Urothelium cell line (cell line): Measurements from ENCODE around the gene LDLRAD4.
A peak's percentile ranks its signal among the peaks of the same experiment; 100 is the strongest.

ENCODE experiments used
- DNase-seq: peaks from one replicate; pipeline ENCODE4 v3.0.0; 2011; ENCODE audit warnings: low spot score, mixed read lengths
- FAIRE-seq: peaks from 2 replicates; lab custom pipeline; 2011; peaks lifted over from hg19 to GRCh38; lab: Jason Lieb, UNC

LDLRAD4 gene

DNA sequence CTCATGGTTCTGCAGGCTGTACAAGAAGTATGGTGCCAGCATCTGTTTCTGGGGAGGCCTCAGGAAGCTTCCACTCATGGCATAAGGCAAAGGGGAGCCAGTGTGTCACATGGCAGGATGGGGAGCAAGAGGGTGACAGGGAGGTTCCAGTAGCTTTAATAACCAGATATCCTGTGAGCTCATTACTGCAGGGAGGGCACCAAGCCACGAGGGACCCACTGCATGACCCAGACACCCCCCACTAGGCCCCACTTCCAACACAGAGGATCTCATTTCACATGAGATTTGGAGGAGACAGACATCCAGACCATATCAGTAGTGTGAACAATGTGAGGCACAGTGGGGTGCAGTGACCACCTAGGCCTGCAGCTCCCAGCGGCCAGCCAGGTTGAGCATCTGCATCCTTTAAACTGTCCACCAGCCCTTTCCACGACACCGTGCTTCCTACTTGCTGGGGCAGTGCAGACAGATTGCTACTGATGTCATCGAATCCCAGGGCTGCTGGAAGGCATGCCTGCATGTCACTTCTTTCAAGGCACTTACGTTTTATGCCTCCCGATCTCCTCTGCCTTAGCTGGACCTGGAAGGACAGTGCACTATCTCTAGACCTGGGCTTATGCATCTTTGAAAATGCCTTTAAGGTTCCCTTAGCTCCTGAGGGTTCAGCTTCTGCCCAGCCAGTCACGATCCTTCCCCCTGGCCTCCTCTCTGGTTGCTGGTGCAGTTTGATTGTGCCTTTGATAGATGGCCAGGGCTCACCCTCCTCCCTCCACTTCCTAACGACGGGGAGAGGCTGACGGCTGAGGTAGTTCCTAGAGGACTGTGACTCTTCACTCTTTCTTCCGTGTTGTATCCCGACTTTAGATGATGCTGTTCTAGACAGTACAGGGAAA lies 333.5 kb downstream of the LDLRAD4 start:
- FAIRE-seq (peak; percentile 83), DNase-seq (no peak)

DNA sequence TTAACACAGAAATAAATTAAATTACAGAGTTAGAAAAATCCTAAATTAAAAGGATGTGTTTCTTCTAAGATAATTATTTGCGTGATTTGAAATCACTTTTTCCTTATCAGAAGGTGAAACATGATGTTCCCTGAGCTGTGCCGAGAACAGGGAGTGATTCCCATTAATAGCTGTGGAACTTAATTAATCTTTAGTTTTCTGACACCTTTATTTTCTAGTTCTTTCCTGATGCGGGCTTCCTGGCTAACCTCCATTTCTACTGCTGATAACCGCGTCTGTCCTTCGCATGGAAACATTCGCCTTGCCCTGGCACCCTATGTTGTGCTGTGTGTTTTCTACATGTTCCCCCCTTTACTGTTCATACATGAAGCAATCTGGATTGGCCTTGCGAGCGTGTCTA lies 334.9 kb downstream of the LDLRAD4 start:
- DNase-seq (no peak), FAIRE-seq (peak; percentile 84)

DNA sequence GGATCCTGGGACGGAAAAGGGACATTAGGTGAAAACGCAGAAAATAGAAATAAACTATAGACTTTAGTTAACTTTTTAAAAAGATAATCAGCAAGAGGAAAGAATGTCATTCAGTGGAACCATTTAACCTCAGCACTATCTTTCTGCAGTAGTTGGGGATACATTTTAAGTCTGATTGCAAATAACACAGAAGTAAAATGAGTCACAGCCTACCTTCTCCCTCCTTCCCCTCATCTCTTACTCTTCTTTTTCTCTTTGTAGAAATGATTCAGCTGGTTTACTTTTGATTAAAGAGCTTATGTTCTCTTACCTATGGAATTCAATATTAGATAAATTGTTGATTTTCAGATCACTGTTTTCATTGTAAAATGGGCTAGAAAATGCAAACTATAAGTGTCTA lies 336.6 kb downstream of the LDLRAD4 start:
- FAIRE-seq = peak; percentile 78

DNA sequence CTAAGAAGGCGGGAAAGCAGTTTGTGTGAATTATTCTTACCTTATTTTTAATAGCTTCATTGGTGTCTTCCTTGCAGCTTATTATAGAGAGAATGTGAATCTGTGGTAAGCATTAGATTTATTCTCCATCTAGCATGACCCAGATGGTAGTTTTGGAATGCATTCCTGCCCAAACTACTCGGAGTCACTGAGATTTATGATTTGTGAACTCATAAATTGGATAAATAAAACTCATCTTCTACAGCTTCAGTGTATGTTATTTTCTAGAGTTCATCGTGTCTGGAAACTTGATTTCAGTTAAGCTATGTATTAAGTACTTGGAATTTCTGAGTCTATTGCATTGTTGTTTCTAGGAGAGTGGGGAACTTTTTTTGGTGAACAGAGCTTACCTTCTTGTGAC lies 337.3 kb downstream of the LDLRAD4 start:
- FAIRE-seq = no peak
- DNase-seq = no peak

More for the DNA sequence above, 336.6 kb downstream of the LDLRAD4 start:
- no peak for DNase-seq

DNA sequence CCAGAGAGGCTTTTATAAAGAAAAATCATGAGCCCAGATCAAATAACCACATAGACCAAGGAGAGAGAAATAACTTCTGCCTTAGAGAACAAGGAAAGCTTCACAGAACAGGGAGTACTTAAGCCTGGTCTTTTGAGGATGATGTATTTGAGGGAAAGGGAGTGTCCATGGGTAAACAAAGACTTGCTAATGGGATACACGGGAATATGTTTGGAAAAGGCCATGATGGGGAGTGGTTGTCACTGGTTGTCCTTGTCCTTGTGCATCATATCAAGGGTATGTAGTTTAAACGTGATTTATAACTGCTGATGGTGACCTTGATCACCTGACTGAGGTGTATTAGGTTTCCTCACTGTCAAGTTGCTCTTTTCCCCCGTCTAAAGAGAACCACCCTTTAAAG lies 337.9 kb downstream of the LDLRAD4 start:
- FAIRE-seq (peak; percentile 99), DNase-seq (no peak)

DNA sequence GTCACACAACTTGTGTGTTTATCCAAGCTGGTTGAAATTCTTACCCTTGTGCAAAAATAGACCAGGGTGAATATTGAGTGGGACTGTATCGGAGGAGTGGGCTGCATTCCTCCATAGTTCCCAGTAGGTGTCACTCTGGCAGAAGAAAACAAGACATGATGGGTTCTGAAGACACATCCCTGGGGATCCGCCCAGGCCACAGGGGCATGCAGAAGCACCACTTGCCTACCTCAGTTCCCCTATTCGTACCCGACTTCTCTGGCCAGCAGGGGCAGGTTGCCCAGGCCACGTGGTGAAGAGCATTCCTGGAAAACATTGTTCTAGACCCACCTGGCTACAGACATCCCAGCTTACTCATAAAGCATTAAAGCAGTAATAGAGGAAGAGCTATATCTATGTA lies 339.6 kb downstream of the LDLRAD4 start:
- peak; percentile 99 for FAIRE-seq

DNA sequence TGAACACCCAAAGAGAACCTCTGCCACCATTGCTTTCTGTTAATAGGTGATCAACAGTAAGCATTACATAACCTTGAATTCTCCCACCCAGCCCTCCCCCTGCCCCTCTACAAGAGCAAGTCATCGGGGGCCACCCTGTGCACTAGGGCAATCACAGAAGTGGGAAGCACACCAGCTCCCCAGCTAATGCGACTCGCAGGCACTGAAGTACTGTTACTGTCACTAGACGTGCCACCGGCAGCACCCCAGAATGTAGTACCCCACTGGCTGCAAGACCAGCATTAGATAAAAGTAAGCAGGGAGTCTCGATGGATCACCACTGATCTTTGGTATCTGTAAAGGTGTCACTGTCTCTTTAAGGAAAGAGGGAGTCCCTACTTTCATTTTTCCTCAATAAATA lies 340.2 kb downstream of the LDLRAD4 start:
- FAIRE-seq (no peak), DNase-seq (no peak)

More for the DNA sequence above, 339.6 kb downstream of the LDLRAD4 start:
- DNase-seq = peak; percentile 90

DNA sequence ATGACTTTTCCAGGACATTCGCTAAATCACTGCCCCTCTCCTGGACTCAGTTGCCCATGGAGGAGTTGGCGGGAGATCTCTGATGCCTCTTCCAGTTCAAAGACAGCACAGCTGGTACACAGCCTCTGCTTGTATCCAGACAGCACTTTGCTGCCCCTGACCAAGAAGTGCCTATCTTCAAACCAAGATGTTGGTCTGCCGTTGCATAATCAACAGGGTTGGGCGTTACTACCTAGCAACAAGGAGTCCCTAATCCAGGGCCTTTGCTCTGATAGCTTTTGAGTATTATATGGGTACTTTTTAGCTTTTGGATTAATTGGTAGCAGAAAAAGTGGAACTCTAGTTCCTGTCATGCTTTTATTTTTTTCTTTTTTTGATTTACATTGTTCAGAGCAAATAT lies 341.2 kb downstream of the LDLRAD4 start:
- DNase-seq = no peak
- peak; percentile 74 for FAIRE-seq

DNA sequence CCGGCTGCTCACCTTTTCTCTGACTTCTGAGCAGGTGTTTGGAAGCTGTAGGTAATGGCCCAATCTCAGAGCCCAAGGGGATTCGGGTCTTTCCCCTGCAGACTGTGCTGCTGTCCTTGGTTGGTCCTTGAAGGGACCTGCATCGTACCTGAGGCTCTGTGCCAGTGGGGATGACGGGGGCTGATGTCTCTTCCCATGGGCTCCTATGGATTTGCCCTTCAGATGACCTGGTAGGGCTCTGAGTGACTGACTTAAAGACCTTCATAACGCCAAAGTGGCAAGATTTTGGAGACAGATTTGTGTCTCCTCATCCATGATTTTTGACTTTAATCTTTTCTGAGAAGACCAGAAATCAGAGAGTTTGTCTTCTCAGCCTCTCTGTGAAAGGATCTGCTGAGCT lies 341.7 kb downstream of the LDLRAD4 start:
- DNase-seq (no peak), FAIRE-seq (no peak)

DNA sequence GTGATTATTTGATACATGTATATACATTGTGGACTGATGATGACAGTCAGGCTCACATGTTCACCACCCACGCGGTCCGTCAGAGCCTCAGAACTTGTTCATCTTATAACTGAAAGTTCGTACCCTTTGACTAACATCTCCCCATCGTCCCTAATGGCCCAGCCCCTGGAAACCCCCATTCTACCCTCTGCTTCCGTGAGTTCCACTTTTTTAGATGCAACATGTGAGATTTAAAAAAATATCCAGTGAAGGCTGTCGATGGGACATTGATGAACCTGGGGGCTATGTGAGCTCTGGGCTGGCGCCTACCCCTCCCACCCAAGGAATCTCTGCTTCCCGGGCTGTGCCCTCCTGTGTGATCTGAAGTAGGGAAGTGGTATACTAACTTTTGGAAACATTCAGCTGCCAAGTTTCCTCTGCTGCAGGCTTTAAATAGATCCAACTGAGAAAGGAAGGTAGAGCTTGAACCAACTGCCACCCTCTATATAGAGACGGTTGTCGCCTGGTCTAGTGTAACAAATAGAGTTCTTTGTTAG lies 344.0 kb downstream of the LDLRAD4 start:
- FAIRE-seq = no peak
- DNase-seq = no peak

DNA sequence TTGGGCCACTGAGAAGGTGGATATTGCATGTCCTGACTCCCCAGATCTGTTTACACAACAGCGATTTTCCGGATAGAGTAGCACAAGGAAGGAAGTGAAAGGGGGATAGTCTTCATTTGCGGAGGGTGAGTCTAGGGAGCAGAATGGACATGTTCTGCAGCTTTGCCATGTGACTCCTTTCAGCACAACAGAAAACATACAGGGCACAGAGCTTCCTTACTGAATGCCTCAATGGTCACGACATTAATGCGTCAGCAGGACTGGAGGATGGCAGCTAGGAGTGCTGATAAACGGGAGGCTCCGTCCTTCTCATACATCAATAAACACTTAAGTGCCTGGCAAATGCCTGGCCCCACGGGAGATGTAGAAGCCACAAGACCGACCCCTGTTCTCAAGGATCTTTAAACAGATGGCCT lies 344.8 kb downstream of the LDLRAD4 start:
- FAIRE-seq = peak; percentile 87
- DNase-seq = no peak

DNA sequence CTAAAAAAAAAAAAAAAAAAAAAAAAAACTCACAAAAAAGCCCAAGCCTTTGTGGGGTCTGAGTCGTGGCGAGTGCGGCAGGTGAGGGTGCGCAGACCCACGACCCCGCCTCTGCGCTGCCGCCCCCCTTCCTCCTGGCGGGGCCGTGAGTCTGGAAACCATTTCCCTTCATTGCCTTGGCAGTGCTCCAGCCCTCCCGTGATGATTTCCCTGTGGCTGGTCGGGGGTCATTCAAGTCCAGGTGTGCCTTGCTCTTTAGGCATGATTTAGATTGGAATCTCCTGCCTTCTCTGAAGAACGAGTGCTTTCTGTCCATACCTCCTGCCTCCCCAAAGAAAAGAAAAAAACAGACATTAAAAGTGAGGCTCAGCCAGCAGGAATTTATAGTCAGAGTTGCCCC lies 346.0 kb downstream of the LDLRAD4 start:
- no peak for DNase-seq
- peak; percentile 13 for FAIRE-seq

DNA sequence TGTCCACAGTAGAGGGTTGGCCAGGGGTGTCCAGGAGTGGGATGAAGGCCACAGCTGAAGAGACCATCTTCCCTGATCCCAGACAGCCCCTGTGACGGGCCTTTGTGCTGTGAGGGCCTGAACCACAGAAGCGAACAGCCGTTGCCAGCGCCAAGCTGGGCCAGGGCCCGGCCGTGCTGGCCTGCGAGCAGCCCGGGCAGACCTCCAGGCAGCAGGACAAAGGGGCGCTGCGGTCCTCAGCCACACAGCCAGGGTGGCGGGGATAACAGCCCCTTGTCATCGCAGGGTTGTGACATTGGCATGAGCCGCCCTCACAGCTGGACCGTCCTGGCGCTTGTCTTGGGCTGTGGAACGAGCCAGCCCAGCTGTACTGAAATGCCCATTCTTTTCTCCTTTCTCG lies 346.7 kb downstream of the LDLRAD4 start:
- DNase-seq = no peak
- no peak for FAIRE-seq

DNA sequence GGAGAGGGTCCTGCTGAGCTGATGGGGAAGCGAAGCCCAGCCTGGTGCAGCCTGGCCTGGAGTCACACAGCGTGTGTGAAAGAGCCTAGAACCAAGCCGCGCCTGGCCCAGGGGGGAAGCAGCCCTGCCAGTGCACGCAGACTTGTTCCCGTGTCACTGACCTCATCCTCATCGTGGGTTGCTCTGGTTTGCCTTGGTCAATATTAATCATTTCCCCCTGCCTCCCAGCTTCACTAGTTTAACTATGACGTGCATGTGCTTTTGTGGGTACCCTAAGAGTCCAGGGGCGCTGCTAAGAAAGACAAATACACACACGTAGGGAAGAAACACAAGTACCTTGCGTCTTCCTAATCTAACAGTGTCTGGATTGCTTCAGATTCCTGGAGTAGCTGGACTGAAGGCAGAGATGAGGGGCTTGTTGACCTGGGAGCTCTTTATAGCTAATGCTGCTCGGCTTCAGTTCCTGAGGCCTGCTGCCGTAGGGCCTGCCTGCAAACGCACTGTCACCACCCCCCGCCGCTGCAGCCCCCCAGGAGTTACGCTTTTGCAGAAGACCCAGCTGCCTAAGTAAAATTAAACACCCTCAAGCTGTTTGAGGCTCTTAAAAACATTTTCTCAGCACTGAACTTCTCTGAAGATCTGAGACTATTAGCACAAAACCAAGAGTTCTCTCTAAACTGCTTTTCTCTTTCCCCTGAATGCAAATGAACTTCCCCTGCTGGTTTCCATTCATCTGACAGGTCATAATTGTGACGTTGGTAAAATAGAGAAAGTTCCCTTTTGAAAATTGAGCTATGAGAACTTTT lies 348.6 kb downstream of the LDLRAD4 start:
- FAIRE-seq (peak; percentile 86), DNase-seq (no peak)

DNA sequence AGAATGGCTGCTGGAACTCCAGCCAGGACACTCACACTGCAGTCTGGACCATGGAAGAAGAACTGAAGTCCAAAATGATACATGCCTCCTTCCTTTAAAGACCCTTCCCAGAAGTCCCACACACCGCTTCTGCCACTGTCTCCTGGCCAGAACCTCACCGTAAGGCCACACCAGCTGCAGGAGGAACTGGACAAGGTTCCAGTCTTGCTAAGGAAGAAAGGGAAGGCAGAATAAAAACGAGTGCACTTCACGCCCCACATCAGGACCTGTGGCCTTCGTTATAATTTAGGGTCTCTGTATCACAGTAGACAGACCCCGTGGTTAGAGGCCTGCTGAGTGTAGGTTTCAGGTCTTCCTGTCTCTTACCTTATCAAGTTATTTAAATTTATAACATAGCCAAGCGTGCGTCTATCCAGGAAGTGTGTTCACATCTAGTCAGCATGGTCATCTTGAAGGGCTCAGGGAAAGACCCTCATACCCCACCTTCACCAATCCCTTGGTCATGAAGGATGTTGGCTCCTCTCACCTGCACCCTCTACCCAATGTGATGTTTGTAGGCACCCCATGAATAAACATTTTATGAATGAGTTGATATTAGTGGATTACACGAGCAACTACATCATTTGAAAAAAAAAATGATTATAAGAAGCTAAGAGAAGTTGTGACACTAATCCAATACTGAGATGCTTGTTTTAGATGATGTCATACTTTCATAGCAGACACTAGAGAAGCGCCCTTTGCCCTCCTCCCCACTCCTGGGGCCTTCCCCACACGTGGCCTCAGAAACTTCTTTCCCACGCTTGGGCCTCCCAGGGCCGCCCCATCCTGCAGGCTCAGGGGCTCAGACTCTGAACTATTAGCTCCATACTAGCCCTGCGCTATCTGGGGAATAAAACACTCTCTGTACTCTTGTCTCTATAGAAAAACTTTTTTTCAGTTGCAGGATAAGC lies 350.2 kb downstream of the LDLRAD4 start:
- FAIRE-seq = peak; percentile 48
- no peak for DNase-seq

DNA sequence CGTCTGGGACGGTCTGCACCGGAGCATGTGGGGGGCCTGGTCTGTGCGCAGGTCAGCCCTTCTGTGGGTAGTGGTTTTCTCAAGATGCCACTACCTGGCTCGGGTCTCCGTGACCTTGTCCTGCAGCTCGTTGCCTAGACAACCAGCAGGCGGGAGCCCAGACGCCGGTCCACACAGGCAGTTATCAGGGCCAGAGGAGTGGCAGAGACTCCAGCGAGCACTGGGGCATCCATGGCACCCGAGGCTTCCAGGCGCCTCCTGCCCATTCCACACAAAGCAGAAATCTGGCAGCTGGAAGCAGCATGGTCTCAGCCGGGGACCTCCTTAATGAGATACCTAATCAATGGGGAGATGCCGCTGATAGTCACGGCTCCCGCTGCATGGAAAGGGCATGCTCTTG lies 351.7 kb downstream of the LDLRAD4 start:
- FAIRE-seq = no peak
- no peak for DNase-seq

DNA sequence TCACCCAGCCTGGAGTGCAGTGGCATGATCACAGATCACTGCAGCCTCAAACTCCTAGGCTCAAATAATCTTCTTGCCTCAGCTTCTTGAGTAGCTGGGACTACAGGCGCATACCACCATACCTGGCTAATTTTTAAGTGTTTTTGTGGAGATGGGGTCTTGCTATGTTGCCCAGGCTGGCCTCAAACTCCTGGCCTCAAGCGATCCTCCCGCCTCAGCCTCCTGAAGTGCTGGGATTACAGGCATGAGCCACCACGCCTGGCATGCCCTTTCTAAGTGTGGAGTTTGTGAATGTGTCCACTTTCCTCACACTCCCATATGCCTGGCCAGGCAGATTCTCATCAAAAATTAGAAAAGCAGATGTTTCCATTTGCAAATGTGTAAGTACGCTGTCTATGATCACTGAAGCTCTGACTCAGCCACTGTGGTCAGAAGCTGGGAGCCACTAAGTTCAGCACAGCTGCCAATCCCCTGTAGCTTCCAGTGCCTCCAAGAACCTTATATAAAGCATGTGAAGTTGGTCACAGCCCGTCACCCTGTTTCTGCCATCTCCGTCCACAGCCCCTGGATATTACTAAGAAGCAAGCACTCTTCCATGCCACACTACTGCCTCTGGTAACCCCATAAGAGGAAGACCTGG lies 352.4 kb downstream of the LDLRAD4 start:
- FAIRE-seq = peak; percentile 66

DNA sequence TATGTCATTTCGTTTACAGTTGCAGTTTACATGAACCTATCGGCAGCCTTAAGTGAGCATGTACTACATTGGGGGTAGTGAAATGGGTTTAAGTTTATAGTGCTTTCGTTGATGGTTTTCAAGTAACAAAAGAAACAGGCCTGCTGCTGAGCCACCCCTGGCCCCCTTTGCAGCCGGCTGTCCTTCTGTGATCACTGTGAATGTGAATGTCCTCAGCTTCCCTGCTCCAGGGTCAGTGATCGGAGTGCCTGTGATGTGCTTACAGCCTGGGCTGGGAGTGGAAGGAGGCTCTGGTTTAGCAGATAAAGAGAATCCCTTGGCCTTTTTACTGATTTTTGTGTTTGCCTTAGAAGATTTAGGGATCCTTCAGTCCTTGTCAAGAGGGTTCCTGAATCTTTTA lies 353.6 kb downstream of the LDLRAD4 start:
- FAIRE-seq (peak; percentile 37), DNase-seq (no peak)

More for the DNA sequence above, 352.4 kb downstream of the LDLRAD4 start:
- no peak for DNase-seq

DNA sequence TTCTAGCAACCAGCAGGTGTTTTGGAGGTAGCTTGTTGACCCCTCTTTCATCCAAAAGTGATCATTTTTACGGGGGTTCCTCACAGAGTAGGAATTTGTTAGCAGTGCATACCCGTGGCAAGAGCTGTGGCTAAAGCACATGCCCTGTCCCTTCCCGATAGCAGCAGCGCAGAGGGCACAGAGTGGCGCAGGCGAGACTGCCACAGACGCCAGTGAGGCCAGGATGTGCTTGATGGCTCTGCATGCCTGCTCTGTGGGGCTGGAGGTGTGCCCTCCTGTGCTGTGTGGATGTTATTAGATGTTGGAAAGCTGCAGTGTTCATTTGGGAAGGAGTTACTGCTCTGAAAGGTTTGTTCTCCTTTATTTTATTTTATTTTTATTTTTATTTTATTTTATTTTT lies 354.2 kb downstream of the LDLRAD4 start:
- DNase-seq (no peak), FAIRE-seq (peak; percentile 92)

DNA sequence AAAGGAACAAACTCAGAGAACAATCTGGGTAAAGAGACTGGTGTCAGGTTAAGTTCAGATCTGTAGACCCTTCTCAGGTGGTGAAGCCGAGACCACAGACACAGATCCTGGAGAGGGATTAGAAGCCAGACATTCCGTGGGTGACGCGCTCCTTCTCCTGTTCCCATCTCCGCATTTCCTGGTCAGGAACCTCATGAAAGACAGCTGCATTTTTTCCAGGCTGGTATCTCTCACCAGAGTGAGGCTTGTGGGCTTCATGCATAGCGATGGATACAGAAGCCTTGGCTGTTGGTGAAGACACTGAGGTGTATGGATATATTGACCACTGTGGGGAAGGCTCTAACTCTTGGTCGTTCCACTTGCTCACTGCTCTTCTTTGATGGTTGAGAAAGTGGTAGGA lies 355.2 kb downstream of the LDLRAD4 start:
- no peak for DNase-seq

More for the DNA sequence above, 355.2 kb downstream of the LDLRAD4 start:
- FAIRE-seq = no peak
